GM21390 (cell line): ENCODE data around the gene AHSA1.
"Not testable (repeated sequence)": the region's sequence is repeated elsewhere in the genome, so short reads cannot be mapped to it uniquely, and the experiment has no call there.

ENCODE experiments used
- ATAC-seq: cut with Tn5 transposase; IDR thresholded peaks from one replicate; pipeline ENCODE4 v1.9.1; 2021; ENCODE audit not compliant: unreplicated experiment

The AHSA1 gene

GRCh38 chr14:77457522-77458248, at the start of gene AHSA1, which contains the start of gene VIPAS39:
Gene AHSA1 (plus strand): TSS chr14:77458093. CDS start chr14:77458190, 97 bp downstream.
Gene VIPAS39 (minus strand): TSS chr14:77457601. CDS start chr14:77454102, 3,499 bp downstream.
- peak; percentile 87 for ATAC-seq

GRCh38 chr14:77409131-77409533, 48.8 kb upstream of the AHSA1 start:
- no peak for ATAC-seq

GRCh38 chr14:77415403-77416030, 42.4 kb upstream of the AHSA1 start:
- ATAC-seq, result not testable (repeated sequence)

- not testable (repeated sequence) for ATAC-seq
Observed at GRCh38 chr14:77416098-77416497, 41.8 kb upstream of the AHSA1 start.

- ATAC-seq, result no peak
Observed at GRCh38 chr14:77416836-77417235, 41.1 kb upstream of the AHSA1 start.

GRCh38 chr14:77421201-77421600, 36.7 kb upstream of the AHSA1 start:
- no peak for ATAC-seq

- no peak for ATAC-seq
Observed at GRCh38 chr14:77423423-77423822, 34.5 kb upstream of the AHSA1 start, which contains the start of gene NOXRED1. Gene NOXRED1 (minus strand): TSS chr14:77423523. CDS start chr14:77422889, 634 bp downstream.

- ATAC-seq, result no peak
Observed at GRCh38 chr14:77424862-77425261, 33.0 kb upstream of the AHSA1 start.

GRCh38 chr14:77426396-77426795, 31.5 kb upstream of the AHSA1 start:
- ATAC-seq, result no peak

- ATAC-seq, result no peak
Observed at GRCh38 chr14:77436042-77436441, 21.9 kb upstream of the AHSA1 start.

GRCh38 chr14:77438596-77438995, 19.3 kb upstream of the AHSA1 start:
- ATAC-seq, result no peak

GRCh38 chr14:77439861-77440260, 18.0 kb upstream of the AHSA1 start:
- no peak for ATAC-seq

- no peak for ATAC-seq
Observed at GRCh38 chr14:77442196-77442595, 15.7 kb upstream of the AHSA1 start.

- ATAC-seq, result no peak
Observed at GRCh38 chr14:77455966-77456640, 1.8 kb upstream of the AHSA1 start.

GRCh38 chr14:77457115-77457521, 775 bp upstream of the AHSA1 start:
- ATAC-seq, result peak; percentile 19

GRCh38 chr14:77458249-77458950, 507 bp downstream of the AHSA1 start:
- peak; percentile 20 for ATAC-seq

- no peak for ATAC-seq
Observed at GRCh38 chr14:77459072-77459723, 1.3 kb downstream of the AHSA1 start.

- no peak for ATAC-seq
Observed at GRCh38 chr14:77467801-77468200, 9.9 kb downstream of the AHSA1 start.

- ATAC-seq, result no peak
Observed at GRCh38 chr14:77469067-77469505, 11.2 kb downstream of the AHSA1 start.

- ATAC-seq, result no peak
Observed at GRCh38 chr14:77469539-77469938, 11.6 kb downstream of the AHSA1 start.
